NCI-H128 (cell line): ENCODE measurements around the gene DHX40.
"Not testable (repeated sequence)": the region's sequence is repeated elsewhere in the genome, so short reads cannot be mapped to it uniquely, and the experiment has no call there.

Source experiments
- DNase-seq: peaks from one replicate; lab custom pipeline; 2025; ENCODE audit not compliant: unreplicated experiment; lab: John Stamatoyannopoulos, UW

Gene DHX40

DNA sequence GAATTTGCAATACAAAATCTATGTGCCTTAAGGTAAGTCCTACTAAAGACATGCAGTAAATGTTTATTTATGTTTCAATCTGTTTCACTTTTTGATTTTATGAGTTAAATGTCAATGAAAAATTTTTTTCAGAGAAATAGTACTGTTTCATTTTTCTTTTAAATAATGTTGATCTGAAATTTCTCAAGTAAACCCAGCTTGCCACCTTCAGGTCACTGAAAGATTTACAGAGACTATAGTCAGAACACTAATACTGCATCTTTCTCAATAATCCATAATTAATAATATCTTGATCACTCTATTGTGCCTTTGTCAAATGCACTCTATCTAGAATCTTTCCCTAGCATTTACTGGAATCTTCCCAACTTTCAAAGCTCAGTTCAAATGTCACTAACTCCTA, 6.5 kb upstream of the DHX40 start:
- DNase-seq = no peak

DNA sequence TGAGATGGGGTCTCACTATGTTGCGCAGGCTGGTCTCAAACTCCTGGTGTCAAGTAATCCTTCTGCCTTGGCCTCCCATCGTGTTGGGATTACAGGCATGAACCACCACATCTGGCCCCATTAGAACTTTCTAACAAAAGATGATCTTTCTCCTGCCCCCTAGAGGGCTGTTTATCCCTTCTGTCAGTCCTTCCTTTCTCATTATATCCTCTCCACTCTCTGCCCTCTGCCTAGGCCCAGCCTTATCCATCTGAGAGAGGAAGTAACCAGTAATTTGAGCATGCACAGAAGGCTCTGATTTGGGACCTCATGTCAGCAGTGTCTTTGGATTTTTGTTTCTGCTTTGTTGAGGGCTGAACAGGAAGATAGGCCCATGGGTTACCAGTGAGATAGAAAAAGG, 4.4 kb upstream of the DHX40 start:
- no peak for DNase-seq

DNA sequence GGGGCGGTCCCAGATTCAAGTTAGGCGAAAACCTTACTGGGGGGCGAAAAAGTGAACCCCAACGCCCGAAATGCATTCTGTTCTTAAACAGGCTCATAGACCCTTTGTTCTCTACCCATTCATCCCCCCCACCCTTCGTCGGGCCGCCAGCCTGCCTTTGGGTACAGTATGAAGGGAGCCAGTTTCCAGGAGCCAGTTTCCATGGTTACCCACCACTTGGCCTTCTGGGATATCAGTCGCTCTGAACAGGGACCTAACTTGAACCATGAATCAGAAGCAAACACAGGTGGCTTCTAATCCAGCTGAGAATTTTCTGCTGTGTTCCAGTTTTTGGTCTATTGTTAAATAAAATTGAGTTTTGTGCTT, 532 bp downstream of the DHX40 start:
- DNase-seq = peak; percentile 34

DNA sequence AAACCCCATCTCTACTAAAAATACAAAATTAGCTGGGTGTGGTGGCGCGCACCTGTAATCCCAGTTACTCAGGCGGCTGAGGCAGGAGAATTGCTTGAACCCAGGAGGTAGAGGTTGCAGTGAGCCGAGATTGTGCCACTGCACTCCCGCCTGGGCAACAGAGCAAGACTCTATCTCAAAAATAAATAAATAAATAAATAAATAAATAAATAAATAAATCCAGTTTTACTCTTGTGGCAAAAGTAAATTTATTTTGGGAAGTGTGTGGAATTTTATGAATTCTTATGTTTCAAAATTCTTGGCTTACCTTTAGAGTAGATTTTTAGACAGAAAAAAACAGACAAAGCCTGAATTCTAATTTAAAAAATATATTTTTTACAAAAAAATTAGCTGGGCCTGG, 3.7 kb downstream of the DHX40 start:
- DNase-seq = not testable (repeated sequence)

DNA sequence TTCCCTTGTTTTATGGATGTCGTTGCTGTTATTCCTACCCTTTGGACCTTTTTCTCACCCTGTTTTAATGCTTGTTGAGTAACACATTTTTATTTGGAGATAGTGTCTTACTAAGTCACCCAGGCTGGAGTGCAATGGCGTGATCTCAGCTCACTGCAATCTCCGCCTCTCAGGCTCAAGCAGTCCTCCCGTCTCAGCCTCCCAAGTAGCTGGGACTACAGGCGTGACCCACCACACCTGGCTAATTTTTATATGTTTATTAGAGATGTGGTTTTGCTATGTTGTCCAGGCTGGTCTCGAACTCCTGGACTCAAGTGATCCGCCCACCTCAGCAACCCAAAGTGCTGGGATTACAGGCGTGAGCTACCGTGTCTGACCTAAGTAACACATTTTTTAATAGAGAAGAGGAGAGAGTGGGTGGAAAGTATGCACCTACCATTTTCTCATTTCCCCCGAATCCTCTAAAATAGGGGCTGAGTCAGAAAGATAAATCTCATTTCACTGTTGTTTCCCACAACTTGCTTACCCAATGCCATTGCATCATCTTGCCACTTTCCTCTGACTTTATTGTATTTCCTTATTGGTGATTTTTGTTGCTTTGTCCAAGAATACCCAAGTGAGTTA, 7.0 kb downstream of the DHX40 start:
- no peak for DNase-seq

DNA sequence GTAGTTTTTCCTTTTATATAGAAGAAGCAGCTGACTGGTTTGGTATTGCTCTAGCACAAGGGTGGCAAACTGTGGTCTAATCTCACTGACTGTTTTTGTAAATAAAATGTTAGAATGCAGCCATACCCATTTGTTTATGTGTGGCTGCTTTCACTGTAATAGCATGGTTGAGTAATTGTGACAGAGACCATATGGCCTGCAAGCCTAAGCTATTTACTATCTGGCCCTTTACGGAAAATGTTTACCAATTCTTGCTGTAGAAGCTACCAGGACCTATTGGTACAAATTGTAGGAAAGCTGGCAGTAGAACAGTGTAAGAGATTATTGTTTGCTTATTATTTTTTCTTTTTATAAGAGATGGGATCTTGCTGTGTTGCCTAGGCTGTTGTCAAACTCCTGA, 18.8 kb downstream of the DHX40 start:
- not testable (repeated sequence) for DNase-seq

DNA sequence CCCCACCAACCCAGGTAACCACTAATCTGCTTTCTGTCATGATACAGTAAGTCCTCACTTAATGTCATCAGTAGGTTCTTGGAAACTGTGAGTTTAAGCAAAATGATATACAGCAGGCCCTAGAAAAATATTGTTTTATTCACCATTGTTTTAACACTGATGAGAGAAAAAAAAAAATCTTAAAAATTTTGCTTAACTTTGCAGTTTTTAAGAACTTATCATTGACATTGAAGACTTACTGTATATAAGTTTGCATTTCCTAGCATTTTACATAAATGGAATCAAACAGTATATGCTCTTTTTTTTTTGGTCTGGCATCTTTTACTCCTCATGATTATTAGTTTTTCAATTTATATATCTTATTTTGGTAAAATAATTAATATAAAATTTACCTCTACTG, 34.8 kb downstream of the DHX40 start:
- no peak for DNase-seq

DNA sequence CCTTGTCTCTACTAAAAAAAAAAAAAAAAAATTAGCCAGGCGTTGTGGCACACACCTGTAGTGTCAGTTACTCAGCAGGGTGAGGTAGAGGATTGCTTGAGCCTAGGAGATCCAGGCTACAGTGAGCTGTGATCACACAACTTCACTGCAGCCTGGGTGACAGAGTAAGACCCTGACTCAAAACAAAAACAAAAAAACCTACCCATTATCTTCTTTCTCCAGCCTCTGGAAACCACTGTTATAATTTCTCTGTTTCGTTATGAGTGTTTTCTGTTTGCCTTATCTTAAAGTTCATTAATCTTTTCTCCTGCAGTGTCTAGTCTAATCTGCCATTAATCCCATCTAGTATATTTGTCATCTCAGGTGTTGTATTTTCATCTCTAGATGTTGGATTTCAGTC, 35.7 kb downstream of the DHX40 start:
- DNase-seq = no peak

DNA sequence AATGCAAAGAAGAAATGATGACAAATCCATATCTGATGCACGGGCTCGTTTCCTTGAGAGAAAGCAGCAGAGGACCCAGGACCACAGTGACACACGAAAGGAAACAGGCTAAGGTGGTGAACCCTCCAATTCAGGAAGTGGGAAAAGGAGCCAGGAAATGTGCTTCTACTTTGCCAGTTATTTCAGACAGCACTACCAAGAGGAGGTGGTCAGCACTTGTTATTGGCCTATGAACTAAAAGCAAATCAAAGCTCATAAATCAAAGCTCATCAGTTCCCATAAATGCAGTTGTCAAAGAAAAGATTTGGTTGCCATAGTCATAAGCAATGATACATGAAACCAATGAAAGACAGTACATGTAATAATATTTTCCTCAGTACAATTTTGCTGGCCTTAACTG, 41.7 kb downstream of the DHX40 start:
- DNase-seq = no peak

DNA sequence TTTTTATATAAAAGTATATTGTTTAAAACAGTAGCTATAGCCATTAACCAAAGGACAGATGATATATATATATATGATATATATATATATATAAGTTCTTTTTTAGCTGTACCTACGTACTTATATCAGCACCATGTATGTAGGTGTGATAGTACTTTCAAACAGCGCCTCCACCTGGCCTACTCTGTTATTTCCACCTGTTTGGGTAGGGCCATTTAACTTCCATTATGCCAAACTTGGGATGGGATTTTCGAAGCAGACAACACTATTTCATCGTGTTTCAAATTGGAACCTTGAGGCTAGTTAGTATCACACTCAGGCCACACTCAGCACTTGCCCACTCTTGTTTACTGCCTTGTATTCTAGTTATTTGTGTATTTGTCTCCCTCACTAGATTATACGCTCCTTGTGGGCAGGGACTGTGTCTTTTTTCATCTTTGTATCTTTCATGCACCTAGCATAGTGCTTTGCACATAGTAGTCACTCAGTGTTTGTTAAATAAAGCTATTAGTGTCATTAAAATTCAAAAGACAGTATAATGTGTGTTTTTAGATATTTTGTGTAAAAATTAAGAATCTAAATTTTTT, 42.5 kb downstream of the DHX40 start:
- no peak for DNase-seq

DNA sequence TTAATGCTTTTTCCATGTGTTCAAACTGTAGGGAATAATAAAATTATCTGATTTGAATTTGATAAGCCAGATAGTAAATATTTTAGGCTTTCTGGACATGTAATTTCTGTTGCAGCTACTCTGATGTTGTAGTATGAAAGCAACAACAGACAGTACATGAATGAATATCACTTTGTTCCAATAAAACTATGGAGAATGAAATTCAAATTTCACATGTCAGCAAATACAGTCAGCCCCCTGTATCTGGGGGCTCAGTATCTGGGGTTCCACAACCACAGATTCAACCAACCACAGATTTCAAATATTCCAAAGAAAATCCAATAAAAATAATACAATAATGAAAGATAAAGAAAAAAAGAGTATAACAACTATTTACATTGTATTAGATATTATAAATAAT, 46.1 kb downstream of the DHX40 start:
- no peak for DNase-seq

DNA sequence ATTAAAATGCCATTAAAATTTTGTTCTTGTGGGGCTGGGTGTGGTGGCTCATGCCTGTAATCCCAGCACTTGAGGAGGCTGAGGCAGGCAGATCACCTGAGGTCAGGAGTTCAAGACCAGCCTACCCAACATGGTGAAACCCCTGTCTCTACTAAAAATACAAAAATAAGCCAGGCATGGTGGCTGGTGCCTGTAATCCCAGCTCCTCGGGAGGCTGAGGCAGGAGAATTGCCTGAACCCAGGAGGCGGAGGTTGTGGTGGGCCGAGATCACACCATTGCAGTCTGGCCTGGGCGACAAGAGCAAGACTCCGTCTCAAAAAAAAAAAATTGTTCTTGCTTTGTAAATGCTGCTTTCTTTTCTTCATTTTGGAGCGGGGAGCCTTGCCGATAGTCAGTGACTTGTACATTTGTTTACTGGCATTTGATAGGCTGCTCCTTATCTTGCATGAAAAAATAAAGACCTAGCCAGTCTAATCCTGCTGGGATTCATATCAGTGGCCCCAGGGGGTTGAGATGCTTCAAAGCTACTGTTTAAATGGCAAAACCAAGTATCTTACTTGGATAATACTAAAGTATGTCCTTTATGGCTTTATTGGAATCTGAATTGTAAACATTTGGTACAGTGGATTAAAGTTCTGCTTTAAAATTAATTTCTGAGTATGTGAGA, 51.0 kb downstream of the DHX40 start:
- no peak for DNase-seq

DNA sequence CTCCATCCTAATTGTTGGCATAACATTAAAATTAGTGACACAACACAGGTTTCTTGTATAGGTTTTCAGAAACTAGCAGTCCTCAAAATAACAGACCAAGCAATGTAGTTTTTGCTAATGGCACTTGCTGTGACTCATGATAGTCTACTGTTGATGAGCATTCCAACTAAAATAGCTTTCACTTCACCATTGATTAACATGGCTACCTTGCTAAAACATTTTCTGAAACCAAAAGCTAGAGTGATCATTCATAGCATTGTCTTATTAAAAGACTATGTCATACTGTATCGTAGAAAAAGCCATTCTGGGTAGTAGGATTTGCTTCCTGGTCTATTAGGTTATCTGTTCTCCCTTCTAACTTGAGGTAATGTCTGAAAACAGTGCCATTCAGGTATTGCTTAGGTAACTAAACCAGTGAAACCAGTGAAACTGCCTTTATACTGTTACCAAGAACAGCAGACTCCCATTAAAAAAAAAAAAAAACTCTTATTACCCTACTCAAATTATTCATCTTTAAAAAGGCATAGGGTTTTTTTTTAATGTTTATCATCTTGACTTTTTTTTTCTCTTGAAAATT, 51.8 kb downstream of the DHX40 start:
- no peak for DNase-seq

DNA sequence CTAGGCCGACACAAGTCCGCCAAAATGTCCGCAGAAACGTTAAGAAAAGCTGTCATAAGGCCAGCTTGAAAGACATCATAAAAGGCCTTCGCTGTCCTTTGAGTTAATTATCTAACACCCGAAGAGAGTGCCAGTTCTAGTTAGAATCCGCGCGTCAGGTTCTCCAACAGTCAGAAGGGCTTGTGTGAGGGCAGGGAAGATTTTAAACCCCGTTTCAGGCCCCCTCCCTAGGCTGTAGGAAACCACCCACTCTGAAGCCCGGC, 53.6 kb downstream of the DHX40 start:
- no peak for DNase-seq

DNA sequence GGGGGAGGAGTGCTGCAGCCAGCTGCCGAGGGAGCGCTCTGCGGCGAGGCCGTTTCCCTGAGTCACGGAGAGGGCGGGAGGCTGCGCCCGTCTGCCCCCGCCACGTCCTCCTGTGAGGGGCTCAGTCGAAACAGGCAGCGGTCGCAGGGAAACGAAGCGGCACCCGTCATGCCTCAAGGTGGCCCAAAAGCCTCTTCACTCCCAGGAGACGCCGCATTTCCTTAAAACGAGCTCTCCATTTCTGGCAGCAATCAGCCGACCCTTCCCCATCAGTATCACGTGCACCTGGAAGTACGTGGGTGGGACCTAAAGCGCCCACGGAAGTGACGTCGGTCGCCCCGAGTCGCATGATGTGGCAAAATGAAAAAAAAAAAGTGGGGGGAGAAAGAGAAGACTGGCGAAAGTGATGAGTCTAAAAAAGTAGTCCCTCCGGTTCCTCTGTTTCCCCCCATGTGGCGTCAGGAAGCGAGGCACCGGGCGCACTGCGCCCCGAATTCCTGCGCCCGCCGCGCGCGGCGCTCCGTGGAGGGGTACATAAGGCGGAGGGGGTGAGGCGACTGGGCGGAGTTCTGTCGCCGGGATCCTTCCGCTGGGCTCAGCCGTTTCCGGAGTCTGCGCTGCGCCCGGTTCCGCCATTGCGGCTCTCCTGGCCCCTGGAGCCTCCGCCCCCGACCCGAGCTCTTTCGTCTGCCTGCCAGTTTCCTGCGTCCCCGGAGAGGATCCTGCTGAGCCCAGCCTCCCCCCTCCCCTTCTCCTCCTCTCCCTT, 54.1 kb downstream of the DHX40 start, which contains the start of gene CLTC:
TSS of gene CLTC (plus strand) at position 598 of the 766 bp plus-strand sequence. CDS start 237 bp downstream, outside the sequence.
- peak; percentile 83 for DNase-seq

DNA sequence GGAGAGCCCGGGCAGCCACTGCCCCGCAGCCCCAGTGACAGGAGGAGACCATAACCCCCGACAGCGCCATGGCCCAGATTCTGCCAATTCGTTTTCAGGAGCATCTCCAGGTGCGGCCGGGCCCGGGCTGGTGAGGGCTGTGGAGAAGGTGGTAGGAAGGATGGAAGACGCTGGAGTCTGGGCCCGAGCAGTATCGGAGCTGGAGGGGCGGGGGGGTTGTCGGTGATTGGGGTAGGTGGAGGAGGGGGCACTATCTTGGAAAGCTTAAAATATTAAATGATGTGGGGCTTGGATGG, 54.6 kb downstream of the DHX40 start:
- no peak for DNase-seq

DNA sequence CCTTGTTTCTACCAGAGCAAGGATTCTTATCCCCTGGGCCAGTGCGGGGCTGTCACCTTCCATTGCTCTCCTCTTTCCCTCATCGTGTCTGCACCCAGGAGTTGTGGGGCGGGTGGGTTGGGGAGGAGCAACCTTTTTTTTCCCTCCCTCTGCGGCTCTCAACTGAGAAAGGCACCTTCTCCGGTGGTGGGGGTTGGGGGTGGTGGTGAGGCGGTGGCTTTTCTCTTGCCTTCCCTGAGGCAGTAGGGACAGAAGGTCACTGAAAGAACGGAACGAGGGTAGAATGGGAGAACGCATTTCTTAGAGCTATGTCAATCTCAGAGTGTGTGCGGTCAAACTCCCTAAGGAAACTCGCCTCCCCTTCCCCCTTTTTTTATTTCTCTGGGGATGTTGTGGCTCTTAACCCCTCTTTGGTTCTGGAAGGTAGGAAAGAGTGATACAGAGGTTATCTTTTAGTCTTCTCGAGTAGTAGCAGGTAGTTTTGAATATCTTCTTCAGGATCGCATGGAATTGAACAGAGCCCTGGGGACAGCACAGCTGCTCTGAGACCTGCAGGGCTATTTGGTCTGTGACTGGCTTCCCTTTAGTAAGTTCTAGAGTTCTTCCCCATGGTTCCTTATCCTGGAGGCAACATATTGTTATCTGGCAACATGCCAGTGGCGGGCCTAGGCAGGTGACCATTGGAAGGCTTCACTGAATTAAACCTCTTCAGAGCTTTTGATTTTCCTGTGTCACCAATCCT, 55.3 kb downstream of the DHX40 start:
- DNase-seq = no peak

DNA sequence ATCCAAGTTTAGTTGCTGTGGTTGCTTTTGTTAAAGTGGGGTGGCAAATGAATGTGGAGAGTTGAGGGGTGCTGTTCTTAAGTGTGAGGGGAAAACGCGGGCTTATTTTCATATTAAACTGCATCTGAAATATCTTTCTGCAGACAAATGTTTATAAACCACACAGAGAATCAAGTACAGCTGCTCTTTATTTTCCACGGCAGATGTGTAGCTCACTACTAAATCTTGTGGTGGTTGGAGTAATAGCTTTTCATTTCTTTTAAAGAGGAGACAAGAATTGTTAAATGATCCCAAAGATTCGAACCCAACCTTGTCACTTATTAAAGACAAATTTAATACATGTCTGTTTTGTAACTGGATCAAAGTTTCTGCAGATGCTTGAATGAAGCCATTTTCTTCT, 56.4 kb downstream of the DHX40 start:
- no peak for DNase-seq

DNA sequence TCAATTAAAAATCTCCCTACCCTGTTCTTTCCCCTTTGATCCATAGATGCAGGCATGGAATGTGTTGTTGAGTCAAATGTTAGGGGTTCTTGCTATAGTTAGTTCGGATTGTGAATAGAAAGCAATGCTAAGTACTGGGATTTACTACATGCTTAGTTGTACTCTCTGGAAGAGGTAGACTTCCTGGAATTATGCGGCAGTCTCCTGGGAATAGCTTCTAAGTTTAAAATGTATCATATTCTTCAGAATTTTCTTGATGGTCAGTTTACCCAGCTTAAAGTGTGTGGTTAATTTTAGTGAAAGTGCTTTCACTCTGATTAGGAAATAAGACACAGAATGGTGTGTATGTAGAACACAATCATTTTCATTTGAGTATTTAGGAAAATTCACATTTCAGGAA, 57.7 kb downstream of the DHX40 start:
- no peak for DNase-seq

DNA sequence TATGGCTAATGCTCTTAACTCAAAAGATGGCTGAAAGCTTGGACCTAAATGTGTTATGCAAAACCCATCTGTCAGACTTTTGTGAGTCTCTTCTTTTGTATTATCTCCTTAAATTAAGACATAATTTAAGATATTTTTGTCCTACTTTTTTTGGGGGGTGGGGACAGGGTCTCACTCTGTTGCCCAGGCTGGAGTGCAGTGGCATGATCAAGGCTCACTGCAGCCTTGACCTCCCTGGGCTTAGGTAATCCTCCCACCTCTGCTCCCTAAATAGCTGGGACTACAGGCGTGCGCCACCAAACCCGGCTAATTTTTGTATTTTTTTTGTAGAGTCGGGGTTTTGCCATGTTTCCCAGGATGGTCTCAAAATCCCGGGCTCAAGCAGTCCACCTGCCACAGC, 61.3 kb downstream of the DHX40 start:
- no peak for DNase-seq

DNA sequence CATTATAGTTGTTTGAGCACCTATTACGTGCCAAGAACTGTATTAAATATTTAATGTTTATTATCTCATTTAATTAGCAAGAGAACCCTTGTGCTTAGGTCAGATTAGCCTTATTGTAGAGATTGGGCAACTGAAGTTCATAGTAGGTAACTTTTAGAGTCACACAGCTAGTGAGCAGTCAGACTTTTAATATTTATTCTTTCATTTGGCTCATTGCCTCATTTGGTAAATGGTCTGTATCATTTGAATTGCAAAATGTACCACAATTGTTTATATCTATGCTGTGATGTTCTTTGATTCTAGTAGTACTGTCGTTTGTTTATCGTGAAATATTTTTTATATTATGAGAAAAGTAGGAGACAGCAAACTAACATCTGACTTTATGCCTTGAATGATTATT, 61.9 kb downstream of the DHX40 start:
- no peak for DNase-seq
